ENCODE measurements around the gene CASZ1. TPM values are rescaled to one million over a fixed set of nuclear protein-coding genes. Genes with fewer than 3 reads are reported as not detected.

Gene CASZ1
- total and polyA plus RNA-seq, 10 of the 15 experiments (the other 5 are each of a cell fraction or from before 2014, with no cell fraction given): 0.52 to 9.8 (median 3.7) TPM

DNA sequence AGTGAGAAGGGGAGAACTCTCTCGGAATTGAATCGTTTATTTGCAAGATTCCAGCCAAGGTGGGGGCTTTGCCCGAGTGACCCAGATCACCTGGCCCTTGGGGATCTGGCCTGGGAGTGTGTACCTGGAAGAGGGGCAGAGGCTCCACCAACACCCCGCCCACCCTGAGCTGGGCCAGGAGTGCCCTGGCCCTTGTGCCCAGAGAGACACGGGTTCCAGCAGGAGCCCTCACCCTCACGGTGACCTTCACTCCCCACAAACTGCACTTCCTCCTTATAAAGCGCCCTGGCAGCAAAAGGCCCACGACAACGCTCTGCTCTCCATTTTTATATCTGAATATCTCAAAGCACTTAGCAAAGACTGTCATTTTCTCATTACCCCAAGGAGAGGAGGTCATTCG lies 16.6 kb downstream of the CASZ1 start:
- ChIA-PET SMC1A (ENCODE audit: uncharacterized antibody, unreplicated experiment) (no interaction called here), POLR2A (no interaction called here), RAD21 (ENCODE audit: unreplicated experiment) (no interaction called here), CTCF (no interaction called here)
- no peaks in the 10 kb centered on the region; a peak in 2 of 4 replicates for H3K27me3 ChIP-seq (replicated peaks in 1 of 2; ENCODE audit: control insufficient read depth in 2 of 2, insufficient read depth in 2 of 2, low read length in 1 of 2)
- no peak overlapping the region for H3K27ac ChIP-seq (ENCODE audit: control insufficient read depth, insufficient read depth)
- H4K20me1 ChIP-seq (ENCODE audit: control insufficient read depth, insufficient read depth): no peaks in the 10 kb centered on the region
- no peaks in the 10 kb centered on the region for H3K79me2 ChIP-seq (ENCODE audit: control insufficient read depth, insufficient read depth, low read length)
- no peaks in the 10 kb centered on the region for H3K4me1 ChIP-seq (ENCODE audit: control insufficient read depth, insufficient read depth, low read length)
- no peak overlapping the region for H2AFZ ChIP-seq (ENCODE audit: control insufficient read depth, low read depth, low read length)
- BruUV-seq (replicated peaks): no TSS peak
- FAIRE-seq: no peak
- H3K36me3 ChIP-seq (ENCODE audit: control insufficient read depth in 2 of 2, insufficient read depth in 2 of 2, low read length in 1 of 2): no peaks in the 10 kb centered on the region
- in situ Hi-C loops (cut with MboI): no loop called here
- TF ChIP-seq, protein P1, sequence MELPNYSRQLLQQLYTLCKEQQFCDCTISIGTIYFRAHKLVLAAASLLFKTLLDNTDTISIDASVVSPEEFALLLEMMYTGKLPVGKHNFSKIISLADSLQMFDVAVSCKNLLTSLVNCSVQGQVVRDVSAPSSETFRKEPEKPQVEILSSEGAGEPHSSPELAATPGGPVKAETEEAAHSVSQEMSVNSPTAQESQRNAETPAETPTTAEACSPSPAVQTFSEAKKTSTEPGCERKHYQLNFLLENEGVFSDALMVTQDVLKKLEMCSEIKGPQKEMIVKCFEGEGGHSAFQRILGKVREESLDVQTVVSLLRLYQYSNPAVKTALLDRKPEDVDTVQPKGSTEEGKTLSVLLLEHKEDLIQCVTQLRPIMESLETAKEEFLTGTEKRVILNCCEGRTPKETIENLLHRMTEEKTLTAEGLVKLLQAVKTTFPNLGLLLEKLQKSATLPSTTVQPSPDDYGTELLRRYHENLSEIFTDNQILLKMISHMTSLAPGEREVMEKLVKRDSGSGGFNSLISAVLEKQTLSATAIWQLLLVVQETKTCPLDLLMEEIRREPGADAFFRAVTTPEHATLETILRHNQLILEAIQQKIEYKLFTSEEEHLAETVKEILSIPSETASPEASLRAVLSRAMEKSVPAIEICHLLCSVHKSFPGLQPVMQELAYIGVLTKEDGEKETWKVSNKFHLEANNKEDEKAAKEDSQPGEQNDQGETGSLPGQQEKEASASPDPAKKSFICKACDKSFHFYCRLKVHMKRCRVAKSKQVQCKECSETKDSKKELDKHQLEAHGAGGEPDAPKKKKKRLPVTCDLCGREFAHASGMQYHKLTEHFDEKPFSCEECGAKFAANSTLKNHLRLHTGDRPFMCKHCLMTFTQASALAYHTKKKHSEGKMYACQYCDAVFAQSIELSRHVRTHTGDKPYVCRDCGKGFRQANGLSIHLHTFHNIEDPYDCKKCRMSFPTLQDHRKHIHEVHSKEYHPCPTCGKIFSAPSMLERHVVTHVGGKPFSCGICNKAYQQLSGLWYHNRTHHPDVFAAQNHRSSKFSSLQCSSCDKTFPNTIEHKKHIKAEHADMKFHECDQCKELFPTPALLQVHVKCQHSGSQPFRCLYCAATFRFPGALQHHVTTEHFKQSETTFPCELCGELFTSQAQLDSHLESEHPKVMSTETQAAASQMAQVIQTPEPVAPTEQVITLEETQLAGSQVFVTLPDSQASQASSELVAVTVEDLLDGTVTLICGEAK (IDR thresholded peaks at IDR 0.05; ENCODE audit: borderline replicate concordance): no peak
- no peak for TF ChIP-seq ZSCAN29 (IDR thresholded peaks at IDR 0.05)
- TF ChIP-seq, protein P2, sequence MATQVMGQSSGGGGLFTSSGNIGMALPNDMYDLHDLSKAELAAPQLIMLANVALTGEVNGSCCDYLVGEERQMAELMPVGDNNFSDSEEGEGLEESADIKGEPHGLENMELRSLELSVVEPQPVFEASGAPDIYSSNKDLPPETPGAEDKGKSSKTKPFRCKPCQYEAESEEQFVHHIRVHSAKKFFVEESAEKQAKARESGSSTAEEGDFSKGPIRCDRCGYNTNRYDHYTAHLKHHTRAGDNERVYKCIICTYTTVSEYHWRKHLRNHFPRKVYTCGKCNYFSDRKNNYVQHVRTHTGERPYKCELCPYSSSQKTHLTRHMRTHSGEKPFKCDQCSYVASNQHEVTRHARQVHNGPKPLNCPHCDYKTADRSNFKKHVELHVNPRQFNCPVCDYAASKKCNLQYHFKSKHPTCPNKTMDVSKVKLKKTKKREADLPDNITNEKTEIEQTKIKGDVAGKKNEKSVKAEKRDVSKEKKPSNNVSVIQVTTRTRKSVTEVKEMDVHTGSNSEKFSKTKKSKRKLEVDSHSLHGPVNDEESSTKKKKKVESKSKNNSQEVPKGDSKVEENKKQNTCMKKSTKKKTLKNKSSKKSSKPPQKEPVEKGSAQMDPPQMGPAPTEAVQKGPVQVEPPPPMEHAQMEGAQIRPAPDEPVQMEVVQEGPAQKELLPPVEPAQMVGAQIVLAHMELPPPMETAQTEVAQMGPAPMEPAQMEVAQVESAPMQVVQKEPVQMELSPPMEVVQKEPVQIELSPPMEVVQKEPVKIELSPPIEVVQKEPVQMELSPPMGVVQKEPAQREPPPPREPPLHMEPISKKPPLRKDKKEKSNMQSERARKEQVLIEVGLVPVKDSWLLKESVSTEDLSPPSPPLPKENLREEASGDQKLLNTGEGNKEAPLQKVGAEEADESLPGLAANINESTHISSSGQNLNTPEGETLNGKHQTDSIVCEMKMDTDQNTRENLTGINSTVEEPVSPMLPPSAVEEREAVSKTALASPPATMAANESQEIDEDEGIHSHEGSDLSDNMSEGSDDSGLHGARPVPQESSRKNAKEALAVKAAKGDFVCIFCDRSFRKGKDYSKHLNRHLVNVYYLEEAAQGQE (IDR thresholded peaks at IDR 0.05; ENCODE audit: low read depth, low read length): no peak
- no peak for TF ChIP-seq EZH2 (IDR thresholded peaks at IDR 0.05; ENCODE audit: borderline replicate concordance, control insufficient read depth, low read depth, low read length)
- TF ChIP-seq ZNF217 (IDR thresholded peaks at IDR 0.05): no peak
- no peak for TF ChIP-seq NFXL1 (IDR thresholded peaks at IDR 0.05; ENCODE audit: borderline replicate concordance)
- TF ChIP-seq TCF3 (IDR thresholded peaks at IDR 0.05; ENCODE audit: borderline replicate concordance, insufficient read depth, low read depth, low read length): no peak
- TF ChIP-seq SIX5 (IDR thresholded peaks at IDR 0.05; ENCODE audit: low read depth, low read length, severe bottlenecking): no peak
- TF ChIP-seq ZNF622 (IDR thresholded peaks at IDR 0.05): no peak
- no peaks in the 10 kb centered on the region for H3K9me3 ChIP-seq (replicated peaks; ENCODE audit: control insufficient read depth, insufficient read depth, low read length)
- H3K4me2 ChIP-seq (ENCODE audit: control insufficient read depth, insufficient read depth): no peak overlapping the region
- no peak overlapping the region for H3K4me3 ChIP-seq
- H3K9ac ChIP-seq (ENCODE audit: control insufficient read depth, insufficient read depth, low read length): no peak overlapping the region
- ATAC-seq: no peak
- 38% methylated on average over 10 of the region's 10 CpGs for WGBS (ENCODE audit: insufficient coverage, insufficient replicate concordance, low lambda C conversion rate, missing lambda C conversion rate)
- intact Hi-C loops (cut with micrococcal nuclease; ENCODE audit: unreplicated experiment): no loop called here
- no peak for DNase-seq (ENCODE audit: low read depth, low spot score)
